ENCODE data around the gene DIS3L2. TPM values are rescaled to one million over a fixed set of nuclear protein-coding genes. Genes with fewer than 3 reads are reported as not detected.
"Not testable (repeated sequence)": the region's sequence is repeated elsewhere in the genome, so short reads cannot be mapped to it uniquely, and the experiment has no call there.

The DIS3L2 gene
- total RNA-seq, 1 donor from 2014 or later = 33.0 TPM

- not testable (repeated sequence) for DNase-seq (ENCODE audit: low spot score in 2 of 2); FAIRE-seq
These were observed 365.0 kb downstream of the DIS3L2 start for GRCh38 chr2:232326274-232327104.

- FAIRE-seq (no peak), DNase-seq (ENCODE audit: low spot score in 2 of 2) (peak; percentile 63 to 73)
These were observed 365.9 kb downstream of the DIS3L2 start for GRCh38 chr2:232327105-232328031.

- FAIRE-seq (no peak), DNase-seq (ENCODE audit: low spot score in 2 of 2) (no peak)
These were observed 366.5 kb downstream of the DIS3L2 start for GRCh38 chr2:232328032-232328422.

- no peak for DNase-seq (ENCODE audit: low spot score in 2 of 2)
- no peak for FAIRE-seq
These were observed 367.3 kb downstream of the DIS3L2 start for GRCh38 chr2:232328516-232329460.

- no peak for FAIRE-seq
- DNase-seq (ENCODE audit: low spot score in 2 of 2) = no peak
These were observed 368.2 kb downstream of the DIS3L2 start for GRCh38 chr2:232329716-232330067.

- FAIRE-seq (no peak), DNase-seq (ENCODE audit: low spot score in 2 of 2) (no peak)
These were observed 368.8 kb downstream of the DIS3L2 start for GRCh38 chr2:232330068-232330999.

- DNase-seq (ENCODE audit: low spot score in 2 of 2); FAIRE-seq: not testable (repeated sequence)
These were observed 369.5 kb downstream of the DIS3L2 start for GRCh38 chr2:232331061-232331460.

GRCh38 chr2:232331641-232332040, 370.1 kb downstream of the DIS3L2 start:
- not testable (repeated sequence) for DNase-seq (ENCODE audit: low spot score in 2 of 2); FAIRE-seq

GRCh38 chr2:232332244-232332939, 370.9 kb downstream of the DIS3L2 start:
- FAIRE-seq; DNase-seq (ENCODE audit: low spot score in 2 of 2): not testable (repeated sequence)

- FAIRE-seq = no peak
- no peak for DNase-seq (ENCODE audit: low spot score in 2 of 2)
These were observed 371.4 kb downstream of the DIS3L2 start for GRCh38 chr2:232332940-232333259.

GRCh38 chr2:232333361-232334135, 372.0 kb downstream of the DIS3L2 start:
- no peak for FAIRE-seq
- no peak for DNase-seq (ENCODE audit: low spot score in 2 of 2)

- DNase-seq (ENCODE audit: low spot score in 2 of 2) = not testable (repeated sequence)
These were observed 372.8 kb downstream of the DIS3L2 start for GRCh38 chr2:232334136-232334884.

GRCh38 chr2:232334885-232335205, 373.3 kb downstream of the DIS3L2 start:
- FAIRE-seq; DNase-seq (ENCODE audit: low spot score in 2 of 2): not testable (repeated sequence)

More at GRCh38 chr2:232334136-232334884, 372.8 kb downstream of the DIS3L2 start:
- FAIRE-seq = not testable (repeated sequence)

- DNase-seq (ENCODE audit: low spot score in 2 of 2); FAIRE-seq: not testable (repeated sequence)
These were observed 373.8 kb downstream of the DIS3L2 start for GRCh38 chr2:232335206-232335858.

GRCh38 chr2:232335859-232336215, 374.3 kb downstream of the DIS3L2 start:
- DNase-seq (ENCODE audit: low spot score in 2 of 2) (no peak), FAIRE-seq (no peak)

GRCh38 chr2:232336241-232336736, 374.8 kb downstream of the DIS3L2 start:
- no peak for FAIRE-seq
- no peak for DNase-seq (ENCODE audit: low spot score in 2 of 2)

Measured in frontal cortex (tissue), 4 donors.